ENCODE data around the gene ZNF678.
"Not testable (repeated sequence)": the region's sequence is repeated elsewhere in the genome, so short reads cannot be mapped to it uniquely, and the experiment has no call there.

Gene ZNF678

GRCh38 chr1:227551881-227552280 is 11.5 kb upstream of the ZNF678 start:
- DNase-seq (ENCODE audit: low spot score), result not testable (repeated sequence)

GRCh38 chr1:227556288-227556687 is 7.1 kb upstream of the ZNF678 start:
- DNase-seq (ENCODE audit: low spot score), result no peak

GRCh38 chr1:227557962-227558725 is 5.2 kb upstream of the ZNF678 start:
- DNase-seq (ENCODE audit: low spot score), result no peak

GRCh38 chr1:227558732-227559262 is 4.6 kb upstream of the ZNF678 start:
- no peak for DNase-seq (ENCODE audit: low spot score)

DNA sequence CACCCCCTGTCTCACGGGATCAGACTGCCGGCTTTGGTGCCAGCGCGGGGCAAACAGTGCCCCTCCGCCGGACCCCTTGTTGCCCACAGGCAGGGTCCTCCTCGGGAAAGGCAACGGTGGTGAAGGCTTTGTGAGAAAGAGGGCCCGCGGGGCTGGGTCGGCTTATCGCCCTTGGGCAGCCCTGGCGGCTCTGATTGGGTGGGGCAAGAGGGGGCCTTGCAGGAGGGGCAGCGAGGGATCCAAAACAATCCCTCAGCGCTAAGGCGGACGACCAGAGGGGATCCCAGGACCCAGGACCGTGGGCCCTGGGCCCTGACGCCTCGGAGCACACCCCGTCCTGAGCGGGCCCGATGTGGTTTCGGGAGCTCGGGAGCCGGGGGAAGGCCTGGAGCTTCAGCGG is 3.9 kb upstream of the ZNF678 start:
- DNase-seq (ENCODE audit: low spot score), result no peak

DNA sequence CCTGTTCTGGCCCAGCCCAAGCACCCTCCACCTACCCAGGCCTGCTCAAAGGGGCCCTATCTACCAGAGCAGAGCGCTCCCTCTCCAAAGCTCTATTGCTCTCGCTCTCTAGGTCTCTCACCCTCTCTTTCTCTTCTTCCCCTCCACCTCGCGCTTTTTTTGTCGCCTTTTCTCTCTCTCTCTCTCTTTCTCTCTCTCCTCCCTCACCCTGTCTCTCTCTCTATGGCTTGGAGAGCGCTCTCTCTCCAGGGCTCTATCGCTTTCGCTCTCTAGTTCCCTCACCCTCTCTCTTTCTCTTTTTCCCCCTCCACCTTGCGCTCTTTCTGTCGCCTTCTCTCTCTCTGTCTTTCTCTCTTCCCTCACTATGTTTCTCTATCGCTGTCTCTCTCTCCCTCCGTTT is 3.4 kb upstream of the ZNF678 start:
- no peak for DNase-seq (ENCODE audit: low spot score)

- no peak for DNase-seq (ENCODE audit: low spot score)
Observed at GRCh38 chr1:227560393-227561173, 2.8 kb upstream of the ZNF678 start.

DNA sequence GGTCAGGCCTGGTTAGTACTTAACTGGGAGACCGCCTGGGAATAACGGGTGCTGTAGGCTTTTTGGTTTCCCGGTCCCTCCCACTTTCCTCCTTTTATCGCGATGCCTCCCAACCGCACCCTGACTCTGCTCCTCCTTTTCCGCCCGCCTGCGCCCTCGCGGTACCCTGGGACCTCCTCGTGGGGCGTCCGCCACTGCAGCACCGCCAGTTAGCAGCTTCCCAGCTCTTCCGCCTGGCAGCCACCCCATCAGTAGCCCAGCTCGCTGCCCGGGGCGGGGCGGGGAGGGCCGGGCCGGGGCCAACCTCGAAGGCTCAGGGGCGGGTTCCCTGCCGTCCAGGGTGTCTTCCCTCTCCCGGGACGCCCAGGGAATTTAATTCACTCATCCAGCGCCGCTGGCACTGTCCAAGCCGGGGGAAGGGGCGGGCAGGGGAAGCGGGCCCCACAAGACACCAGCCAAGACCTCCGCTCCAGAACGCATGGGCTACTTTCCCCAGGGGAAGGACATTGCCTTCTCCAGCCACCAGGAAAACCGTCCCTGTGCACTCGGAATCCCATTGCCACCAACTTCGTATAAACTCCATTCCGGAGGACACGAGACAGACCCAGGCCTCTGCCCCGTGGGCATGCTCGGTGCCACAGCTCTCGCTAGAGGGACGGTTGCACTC is 2.0 kb upstream of the ZNF678 start:
- DNase-seq (ENCODE audit: low spot score), result no peak

DNA sequence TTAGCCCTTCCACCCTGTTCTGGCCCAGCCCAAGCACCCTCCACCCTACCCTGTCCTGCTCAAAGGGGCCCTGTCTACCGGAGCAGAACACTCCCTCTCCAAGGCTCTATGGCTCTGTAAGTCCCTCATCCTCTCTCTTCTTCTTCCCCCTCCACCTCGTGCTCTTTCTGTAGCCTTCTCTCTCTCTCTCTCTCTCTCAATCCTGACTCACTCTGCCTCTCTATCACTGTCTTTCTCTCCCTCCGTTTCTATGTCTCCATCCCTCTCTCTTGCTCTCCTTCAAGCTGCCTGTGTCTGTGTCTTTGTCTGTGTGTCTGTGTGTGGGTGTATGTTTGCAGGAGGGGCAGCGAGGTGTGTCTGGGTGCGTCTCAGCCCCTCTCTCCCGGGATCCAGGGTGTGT is 1.3 kb upstream of the ZNF678 start:
- no peak for DNase-seq (ENCODE audit: low spot score)

GRCh38 chr1:227562933-227563323 is 428 bp upstream of the ZNF678 start:
- no peak for DNase-seq (ENCODE audit: low spot score)

DNA sequence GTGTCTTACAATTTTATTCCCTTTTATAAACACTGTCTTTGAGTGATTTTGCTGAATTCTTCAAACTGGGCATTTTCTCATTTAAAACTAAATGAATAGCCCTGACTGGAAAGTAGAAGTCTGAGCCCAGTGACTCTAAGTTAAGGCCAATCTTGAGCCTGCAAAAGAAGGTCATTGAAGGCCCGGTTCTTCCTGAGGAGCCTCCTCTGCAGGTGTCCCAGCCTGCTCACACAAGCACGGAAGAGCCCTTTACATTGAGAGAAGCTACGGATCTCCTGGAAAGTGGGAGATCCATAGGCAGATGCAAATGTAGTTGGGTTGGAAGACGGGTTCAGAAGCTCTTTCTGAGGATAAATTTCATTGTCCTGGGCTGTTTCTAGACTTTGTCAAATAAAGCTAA is 3.9 kb downstream of the ZNF678 start:
- no peak for DNase-seq (ENCODE audit: low spot score)

- no peak for DNase-seq (ENCODE audit: low spot score)
Observed at GRCh38 chr1:227568593-227568992, 5.2 kb downstream of the ZNF678 start.

DNA sequence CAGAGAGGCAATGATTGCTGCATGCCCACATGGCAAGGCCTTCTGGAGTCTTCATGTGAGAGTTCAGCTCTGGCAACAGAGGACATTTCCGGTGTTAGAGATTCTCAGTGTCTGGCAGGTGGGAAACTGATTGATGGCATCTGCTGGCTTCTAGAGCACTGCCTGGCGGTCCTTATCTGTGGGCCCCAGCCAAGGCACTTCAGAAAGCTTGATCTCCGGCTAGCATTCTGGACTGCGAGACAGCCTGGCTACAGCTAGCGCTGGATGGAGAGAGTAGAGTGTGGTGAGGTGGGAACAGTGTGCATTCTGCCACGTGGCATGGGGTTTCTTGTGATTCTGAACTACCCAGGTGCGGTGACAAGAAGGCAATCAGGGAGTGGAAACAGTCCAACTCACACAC is 9.4 kb downstream of the ZNF678 start:
- DNase-seq (ENCODE audit: low spot score), result no peak

DNA sequence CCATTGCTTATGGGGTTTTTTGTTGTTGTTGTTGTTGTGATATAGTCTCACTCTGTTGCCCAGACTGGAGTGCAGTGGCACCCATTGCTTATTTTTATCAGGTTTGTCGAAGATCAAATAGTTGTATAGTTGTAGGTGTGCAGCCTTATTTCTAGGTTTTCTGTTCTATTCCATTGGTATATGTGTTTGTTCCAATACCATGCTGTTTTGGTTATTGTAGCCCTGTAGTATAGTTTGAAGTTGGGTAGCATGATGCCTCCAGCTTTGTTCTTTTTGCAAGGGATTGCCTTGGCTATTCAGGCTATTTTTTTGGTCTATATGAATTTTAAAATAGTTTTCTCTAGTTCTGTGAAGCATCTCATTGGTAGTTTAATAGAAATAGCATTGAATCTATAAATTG is 11.6 kb downstream of the ZNF678 start:
- DNase-seq (ENCODE audit: low spot score), result no peak

DNA sequence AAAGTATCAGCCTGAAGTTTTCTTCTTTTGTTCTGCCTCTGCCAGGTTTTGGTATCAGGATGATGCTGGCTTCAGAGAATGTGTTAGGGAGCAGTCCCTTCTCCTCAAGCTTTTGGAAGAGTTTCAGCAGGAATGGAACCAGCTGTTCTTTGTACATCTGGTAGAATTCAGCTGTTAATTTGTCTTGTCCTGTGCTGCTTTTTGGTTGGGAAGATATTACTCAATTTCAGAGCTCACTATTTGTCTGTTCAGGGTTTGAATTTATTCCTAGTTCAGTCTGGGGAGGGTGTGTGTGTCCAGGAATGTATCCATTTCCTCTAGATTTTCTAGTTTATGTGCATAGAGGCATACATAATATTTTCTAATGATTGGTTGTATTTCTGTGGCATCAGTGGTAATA is 12.8 kb downstream of the ZNF678 start:
- DNase-seq (ENCODE audit: low spot score), result no peak

DNA sequence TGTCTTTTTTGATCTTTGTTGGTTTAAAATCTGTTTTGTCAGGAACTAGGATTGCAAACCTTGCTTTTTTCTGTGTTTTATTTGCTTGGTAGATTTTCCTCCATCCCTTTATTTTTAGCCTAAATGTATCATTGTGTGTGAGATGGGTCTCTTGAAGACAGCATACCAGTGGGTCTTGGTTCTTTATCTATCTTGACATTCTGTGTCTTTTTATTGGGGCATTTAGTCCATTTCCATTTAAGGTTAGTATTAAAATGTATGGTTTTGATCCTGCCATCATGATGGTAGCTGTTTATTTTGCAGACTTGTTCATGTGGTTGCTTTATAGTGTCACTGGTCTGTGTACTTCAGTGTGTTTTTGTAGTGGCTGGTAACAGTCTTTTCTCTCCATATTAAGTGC is 14.1 kb downstream of the ZNF678 start:
- DNase-seq (ENCODE audit: low spot score), result no peak

DNA sequence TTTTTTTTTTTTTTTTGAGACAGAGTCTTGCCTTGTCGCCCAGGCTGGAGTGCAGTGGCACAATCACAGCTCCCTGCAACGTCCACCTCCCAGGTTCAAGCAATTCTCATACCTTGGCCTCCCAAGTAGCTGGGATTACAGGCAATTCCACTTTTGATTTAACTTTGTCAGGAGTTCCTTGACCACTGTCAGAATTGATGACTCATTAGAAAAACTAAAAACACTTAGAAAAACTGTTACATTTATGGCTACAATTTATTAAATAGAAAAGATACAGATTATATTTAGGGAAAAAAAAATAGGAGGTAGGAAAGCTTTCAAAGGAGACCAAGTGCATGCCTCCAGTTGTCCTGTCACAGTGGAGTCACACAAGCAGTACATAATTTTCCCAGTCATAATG is 20.0 kb downstream of the ZNF678 start:
- DNase-seq (ENCODE audit: low spot score), result no peak

- DNase-seq (ENCODE audit: low spot score), result no peak
Observed at GRCh38 chr1:227586733-227587132, 23.4 kb downstream of the ZNF678 start.

GRCh38 chr1:227587968-227588367 is 24.6 kb downstream of the ZNF678 start:
- no peak for DNase-seq (ENCODE audit: low spot score)

- DNase-seq (ENCODE audit: low spot score), result not testable (repeated sequence)
Observed at GRCh38 chr1:227588769-227589168, 25.4 kb downstream of the ZNF678 start.

- DNase-seq (ENCODE audit: low spot score), result not testable (repeated sequence)
Observed at GRCh38 chr1:227589777-227590176, 26.4 kb downstream of the ZNF678 start.

GRCh38 chr1:227596222-227596621 is 32.9 kb downstream of the ZNF678 start:
- DNase-seq (ENCODE audit: low spot score), result not testable (repeated sequence)

DNA sequence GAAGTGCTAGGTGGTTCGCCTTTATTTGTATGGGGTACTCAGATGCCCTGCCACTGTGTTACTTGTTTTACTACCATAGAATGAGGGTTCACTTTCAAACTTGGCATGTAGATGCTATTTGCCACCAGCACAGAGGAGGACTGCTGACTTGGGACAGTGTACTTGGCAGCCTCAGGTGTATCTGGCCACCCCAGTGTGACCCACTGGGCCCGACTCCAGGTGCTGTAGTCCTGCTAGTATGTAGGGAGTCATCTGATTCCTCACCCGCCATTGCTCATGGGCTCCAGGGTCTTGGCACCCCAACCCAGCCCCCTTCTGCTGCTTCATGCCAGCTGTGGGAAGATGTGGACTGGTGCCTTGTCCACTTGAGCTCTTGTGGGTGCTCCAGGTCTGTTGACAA is 40.0 kb downstream of the ZNF678 start:
- no peak for DNase-seq (ENCODE audit: low spot score)
